Thymus (tissue), 11 donors: ENCODE results near the gene SEMA6A. TPM values are rescaled to one million over a fixed set of nuclear protein-coding genes. Genes with fewer than 3 reads are reported as not detected.
A peak's percentile ranks its signal among the peaks of the same experiment; 100 is the strongest.

Experiments
- DNase-seq, 9 donors: peaks; one replicate each; pipeline ENCODE4 v3.0.0-alpha.2; 2013; ENCODE audit warnings: low spot score in 9 of 9, low read depth in 6 of 9, missing footprints in 1 of 9
- H3K27ac ChIP-seq, 2 donors: one replicate each; pipeline ENCODE4 v1.5.1; 2013; ENCODE audit warnings: control low read depth in 1 of 2, low read depth in 1 of 2, low read length in 1 of 2, mild to moderate bottlenecking in 1 of 2, moderate library complexity in 1 of 2
- H3K27me3 ChIP-seq, 2 donors: one replicate each; pipeline ENCODE4 v1.5.1; 2013; ENCODE audit warnings: low read length in 1 of 2; ENCODE audit not compliant: control insufficient read depth in 2 of 2, insufficient read depth in 1 of 2
- H3K36me3 ChIP-seq, 2 donors: one replicate each; pipeline ENCODE4 v1.5.1; 2013; ENCODE audit warnings: low read length in 1 of 2, mild to moderate bottlenecking in 1 of 2, moderate library complexity in 1 of 2; ENCODE audit not compliant: control insufficient read depth in 2 of 2, insufficient read depth in 2 of 2
- H3K4me1 ChIP-seq, 2 donors: one replicate each; pipeline ENCODE4 v1.5.1; 2013; ENCODE audit warnings: low read length in 2 of 2; ENCODE audit not compliant: control insufficient read depth in 2 of 2, insufficient read depth in 2 of 2
- H3K4me3 ChIP-seq, 2 donors: one replicate each; pipeline ENCODE4 v1.5.1; 2013; ENCODE audit warnings: low read length in 2 of 2, control low read depth in 1 of 2, mild to moderate bottlenecking in 1 of 2
- H3K9me3 ChIP-seq, 2 donors: one replicate each; pipeline ENCODE4 v1.5.1; 2013; ENCODE audit warnings: low read length in 1 of 2, mild to moderate bottlenecking in 1 of 2; ENCODE audit not compliant: control insufficient read depth in 2 of 2, insufficient read depth in 1 of 2
- WGBS: extraction: QIAGEN DNeasy Blood & Tissue Kit; methylation state at CpG from one replicate; pipeline ENCODE4 v1.1.7; 2013; 5-methylcytosine and 5-hydroxymethylcytosine counted together
- polyA plus RNA-seq: library from polyadenylated mRNA; stranded (reverse); fragments of 200-250 nt; gene quantifications from one replicate; pipeline ENCODE4 v1.2.3, GENCODE V29; 2013
- total RNA-seq: library from RNA; stranded (reverse); fragments of 120-200 nt; gene quantifications from one replicate; pipeline ENCODE4 v1.2.4, GENCODE V29; 2013
- donor health status: healthy.

SEMA6A gene
- total and polyA plus RNA-seq, 2 donors = 3.6 to 6.2 TPM

DNA sequence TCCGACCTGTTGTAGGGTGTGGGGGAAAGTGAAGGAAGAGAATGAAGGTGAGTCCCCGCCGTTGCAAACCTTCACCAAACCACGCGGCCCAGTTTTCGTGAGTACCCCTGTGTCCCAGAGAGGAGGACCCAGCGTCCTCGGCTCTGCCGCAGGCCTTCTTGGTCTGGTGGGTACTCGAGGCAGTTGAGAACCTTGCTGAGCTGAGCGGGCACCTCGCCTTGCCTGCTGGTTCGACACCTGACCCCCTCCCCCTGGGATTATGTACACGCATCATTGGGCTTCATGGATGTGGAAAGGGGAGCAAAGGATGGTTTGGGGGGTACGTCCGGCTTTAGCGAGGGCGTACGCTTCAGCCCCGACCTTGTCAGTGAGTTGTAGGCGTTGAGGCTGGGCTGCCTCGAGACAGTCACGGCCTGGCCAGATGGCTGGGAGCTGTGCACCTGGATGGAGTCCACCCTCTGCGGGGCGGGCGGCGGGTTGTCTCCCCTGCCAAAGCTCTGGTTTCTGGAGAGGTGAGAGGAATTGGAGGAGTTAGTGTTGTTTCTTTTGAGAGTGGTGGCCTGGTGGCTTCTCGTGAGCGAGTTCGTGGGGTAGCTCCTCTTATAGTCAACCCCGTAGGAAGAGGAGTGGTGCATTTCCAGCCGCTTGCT, 128.1 kb downstream of the SEMA6A start:
- Histone ChIP-seq H3K27ac (no peak overlapping the region), H3K4me1 (no peaks in the 10 kb centered on the region), H3K36me3 (no peaks in the 10 kb centered on the region), H3K27me3 (no peaks in the 10 kb centered on the region), H3K4me3 (no peak overlapping the region), H3K9me3 (peaks cover 0 to 7% of the 10 kb centered on the region in 2 donors)
- WGBS = 98% methylated on average over 32 of the region's 32 CpGs
- DNase-seq = no peak

- Histone ChIP-seq H3K27me3 (no peaks in the 10 kb centered on the region), H3K4me3 (no peak overlapping the region), H3K4me1 (peaks cover 0 to 12% of the 10 kb centered on the region in 2 donors), H3K27ac (no peak overlapping the region), H3K9me3 (peaks cover 0 to 7% of the 10 kb centered on the region in 2 donors), H3K36me3 (no peaks in the 10 kb centered on the region)
- over 99% methylated on average over 2 of the region's 2 CpGs for WGBS
- no peak for DNase-seq
Observed at GRCh38 chr5:116445311-116445710, 129.3 kb downstream of the SEMA6A start.

DNA sequence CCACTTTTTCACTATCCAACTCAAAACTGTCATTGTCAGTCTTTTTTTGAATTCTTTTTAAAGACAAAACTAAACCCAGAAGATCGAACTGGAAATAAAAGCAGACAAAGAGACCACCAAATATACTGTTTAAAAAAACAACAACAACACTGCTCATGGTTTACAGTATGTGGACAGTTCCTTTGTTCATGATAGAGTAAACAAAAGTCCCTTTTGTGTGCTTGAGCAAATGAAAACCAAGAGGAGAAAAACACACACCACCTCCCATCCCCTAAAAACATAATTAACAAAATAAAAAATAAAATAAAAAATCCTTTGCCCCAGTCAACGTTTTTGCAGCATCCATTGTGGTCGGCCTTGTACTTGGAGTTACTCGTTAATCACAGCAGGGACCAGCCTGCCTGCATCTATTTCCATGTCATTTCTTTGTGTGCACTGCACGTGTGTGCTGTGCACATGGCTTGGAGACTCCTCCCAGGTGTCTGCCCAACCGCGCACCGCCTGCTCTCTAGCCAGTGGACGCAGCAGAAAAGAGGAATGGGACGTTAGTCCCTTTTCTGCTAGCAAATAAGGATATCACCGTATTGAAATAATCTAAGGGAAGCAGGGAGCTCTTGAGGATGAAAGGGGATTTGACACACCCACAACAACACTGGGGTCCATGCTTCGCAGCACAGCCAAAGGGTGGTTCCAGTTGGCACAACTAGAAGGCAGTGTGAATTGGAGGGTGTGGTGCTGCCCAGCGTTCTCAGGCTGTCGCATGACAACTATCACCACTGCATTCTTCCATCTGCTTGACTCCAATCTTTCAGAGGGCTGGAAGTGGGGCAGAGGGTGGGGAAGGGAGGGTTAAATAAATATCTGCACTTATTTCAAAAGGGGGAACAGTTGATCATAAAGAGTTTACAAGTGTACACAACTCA, 130.0 kb downstream of the SEMA6A start:
- no peak overlapping the region for H3K4me3 ChIP-seq
- WGBS = 97% methylated on average over 14 of the region's 14 CpGs
- no peaks in the 10 kb centered on the region for H3K27me3 ChIP-seq
- peaks cover 0 to 15% of the 10 kb centered on the region in 2 donors for H3K4me1 ChIP-seq
- H3K9me3 ChIP-seq = peaks cover 0 to 7% of the 10 kb centered on the region in 2 donors
- DNase-seq = no peak
- no peaks in the 10 kb centered on the region for H3K36me3 ChIP-seq
- no peak overlapping the region for H3K27ac ChIP-seq

DNA sequence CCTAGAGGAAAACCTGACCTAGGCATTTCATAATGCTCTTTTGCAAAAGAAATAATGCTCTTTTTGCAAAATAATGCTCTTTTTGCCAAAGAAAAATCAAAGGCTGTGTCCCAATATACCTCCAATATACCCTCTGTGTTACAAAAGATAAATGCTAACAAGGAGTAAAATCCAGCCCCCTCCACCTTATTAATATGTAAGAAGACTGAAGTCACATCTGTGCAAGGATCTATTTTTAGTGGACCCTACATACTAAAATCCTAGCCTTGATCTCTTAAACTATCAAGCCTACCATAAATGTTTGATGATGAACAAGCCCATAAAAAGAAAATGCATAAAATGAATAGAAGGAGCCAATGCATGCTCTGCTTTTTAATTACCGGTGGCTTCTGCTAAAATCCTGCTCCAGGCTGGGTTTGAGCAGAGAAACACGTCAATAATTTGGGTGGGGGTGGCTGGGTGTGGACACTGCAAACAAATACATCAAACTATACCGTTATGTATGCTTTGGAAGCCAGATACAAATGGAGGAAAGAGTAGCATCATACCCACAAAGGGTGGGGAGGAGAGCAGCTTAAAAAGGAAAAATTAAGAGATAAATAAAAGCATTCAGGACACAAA, 131.6 kb downstream of the SEMA6A start:
- Histone ChIP-seq H3K36me3 (no peaks in the 10 kb centered on the region), H3K27ac (no peak overlapping the region), H3K4me3 (no peak overlapping the region), H3K27me3 (no peaks in the 10 kb centered on the region), H3K4me1 (peaks cover 0 to 15% of the 10 kb centered on the region in 2 donors), H3K9me3 (peaks cover 0 to 7% of the 10 kb centered on the region in 2 donors)
- 99% methylated on average over 3 of the region's 3 CpGs for WGBS
- DNase-seq = no peak

DNA sequence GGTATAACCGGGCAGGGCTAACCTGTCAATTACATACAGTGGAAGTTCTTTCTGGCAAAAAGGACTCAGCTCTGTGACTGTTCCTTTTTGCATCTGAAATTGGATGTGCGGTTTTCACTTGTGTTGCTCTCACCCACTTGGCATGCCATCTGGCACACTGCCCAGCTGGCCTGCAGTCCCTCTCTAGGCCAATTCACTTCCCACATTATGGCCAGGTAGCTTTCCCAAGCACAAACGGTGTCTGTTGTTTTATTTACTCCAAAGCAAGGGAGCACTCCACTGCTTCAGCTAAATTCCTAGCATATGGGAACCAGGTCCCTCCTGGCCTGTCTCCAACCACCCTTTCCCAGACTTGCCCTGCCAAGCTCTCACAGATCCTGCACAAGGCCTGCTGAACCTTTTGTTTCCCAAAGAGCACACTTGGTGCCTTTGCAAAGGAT, 132.5 kb downstream of the SEMA6A start:
- no peaks in the 10 kb centered on the region for H3K36me3 ChIP-seq
- H3K9me3 ChIP-seq = peaks cover 0 to 4% of the 10 kb centered on the region in 2 donors
- no peak overlapping the region for H3K4me3 ChIP-seq
- no peak for DNase-seq
- WGBS = 98% methylated on average over 3 of the region's 3 CpGs
- H3K27ac ChIP-seq = no peak overlapping the region
- H3K4me1 ChIP-seq = peaks cover 0 to 15% of the 10 kb centered on the region in 2 donors
- no peaks in the 10 kb centered on the region for H3K27me3 ChIP-seq

DNA sequence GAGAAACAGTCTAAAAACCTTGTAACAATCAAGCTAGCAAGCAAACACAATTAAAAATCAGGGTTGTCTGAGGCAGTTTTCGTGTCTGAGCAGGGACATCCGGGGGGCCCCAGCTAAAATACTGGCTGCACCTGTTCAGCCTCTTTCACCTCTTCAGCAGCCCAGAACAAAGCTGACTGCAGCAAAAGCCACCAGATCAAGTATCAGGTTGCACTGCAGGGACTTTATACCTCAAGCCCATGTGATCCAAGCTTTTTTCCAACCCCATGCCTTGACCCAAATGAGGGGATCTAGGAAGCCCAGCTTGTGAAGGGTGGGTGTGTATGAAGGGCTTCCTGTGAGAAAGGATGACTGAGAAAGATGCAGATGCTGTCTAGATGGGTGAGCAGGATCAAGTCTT, 133.4 kb downstream of the SEMA6A start:
- Histone ChIP-seq H3K4me1 (peaks cover 0 to 15% of the 10 kb centered on the region in 2 donors), H3K27ac (peak overlapping the region in 1 of 2 donors; percentile 22), H3K36me3 (no peaks in the 10 kb centered on the region), H3K9me3 (no peaks in the 10 kb centered on the region), H3K4me3 (no peak overlapping the region), H3K27me3 (no peaks in the 10 kb centered on the region)
- DNase-seq = peak in 2 of 9 donors; percentile 14 to 32
- 88% methylated on average over 2 of the region's 2 CpGs for WGBS

- whole genome bisulfite sequencing = 91% methylated on average over 5 of the region's 5 CpGs
- Histone ChIP-seq H3K27me3 (no peaks in the 10 kb centered on the region), H3K4me3 (no peak overlapping the region), H3K4me1 (peaks cover 0 to 15% of the 10 kb centered on the region in 2 donors), H3K27ac (peak overlapping the region in 1 of 2 donors; percentile 22), H3K9me3 (no peaks in the 10 kb centered on the region), H3K36me3 (no peaks in the 10 kb centered on the region)
- peak in 1 of 9 donors; percentile 5 for DNase-seq
Observed at GRCh38 chr5:116440457-116441001, 134.1 kb downstream of the SEMA6A start.

- H3K4me3 ChIP-seq = no peak overlapping the region
- H3K4me1 ChIP-seq = peaks cover 0 to 15% of the 10 kb centered on the region in 2 donors
- no peak for DNase-seq
- no peaks in the 10 kb centered on the region for H3K9me3 ChIP-seq
- H3K36me3 ChIP-seq = no peaks in the 10 kb centered on the region
- WGBS = 94% methylated on average over 5 of the region's 5 CpGs
- H3K27ac ChIP-seq = no peak overlapping the region
- H3K27me3 ChIP-seq = no peaks in the 10 kb centered on the region
Observed at GRCh38 chr5:116439905-116440304, 134.7 kb downstream of the SEMA6A start.
